OCI-LY3 (cell line): ENCODE measurements around the gene RFX7.

Experiments used
- H2AFZ ChIP-seq: fragments of 200-600, 300-600 bp; shearing (Covaris generic); 2 replicates; pipeline ENCODE4 v1.6.0; 2014; ENCODE audit warnings: antibody characterized with exemption, low read depth, low read length
- H3K27ac ChIP-seq: fragments of 200-600, 300-600 bp; sonication (generic); 2 replicates; pipeline ENCODE4 v1.5.1; 2014; ENCODE audit warnings: mild to moderate bottlenecking, low read length, moderate library complexity, mixed read lengths
- H3K27me3 ChIP-seq: fragments of 200-600, 300-600 bp; sonication (generic); 2 replicates; pipeline ENCODE4 v1.6.1; 2014; ENCODE audit warnings: low read depth, low read length, mixed read lengths
- H3K36me3 ChIP-seq: fragments of 200-600, 300-600 bp; sonication (generic); replicated peaks from 2 replicates; pipeline ENCODE3; 2014; ENCODE audit warnings: low read depth, low read length, mixed read lengths
- H3K4me1 ChIP-seq: fragments of 300-600, 200-600 bp; sonication (generic); 2 replicates; pipeline ENCODE4 v1.6.1; 2014; ENCODE audit warnings: low read length, mixed read lengths
- H3K4me2 ChIP-seq: fragments of 200-600, 300-600 bp; sonication (generic); 2 replicates; pipeline ENCODE4 v1.6.1; 2014; ENCODE audit warnings: low read length, mixed read lengths
- H3K4me3 ChIP-seq: fragments of 300-600, 200-600 bp; sonication (generic); 2 replicates; pipeline ENCODE4 v1.5.1; 2014; ENCODE audit warnings: antibody characterized with exemption, mild to moderate bottlenecking, low read length, moderate library complexity
- H3K79me2 ChIP-seq: fragments of 300-600, 200-600 bp; shearing (Covaris generic); 2 replicates; pipeline ENCODE4 v1.6.1; 2014; ENCODE audit warnings: mild to moderate bottlenecking, low read length, mixed read lengths
- H3K9ac ChIP-seq: fragments of 300-600, 200-600 bp; shearing (Covaris generic); 2 replicates; pipeline ENCODE4 v1.6.0; 2014; ENCODE audit warnings: mild to moderate bottlenecking, low read length, moderate library complexity
- H3K9me3 ChIP-seq: fragments of 200-600, 300-600 bp; shearing (Covaris generic); 2 replicates; pipeline ENCODE4 v1.6.1; 2014; ENCODE audit warnings: low read length, mixed read lengths; ENCODE audit not compliant: insufficient read depth
- H4K20me1 ChIP-seq: fragments of 200-600, 300-600 bp; sonication (generic); 2 replicates; pipeline ENCODE4 v1.6.1; 2016; ENCODE audit warnings: low read length, mixed read lengths; ENCODE audit not compliant: insufficient read depth
- CTCF ChIP-seq: fragments of 200-600, 300-600 bp; sonication (generic); IDR thresholded peaks from 2 replicates; pipeline ENCODE4 v1.5.1; 2014; ENCODE audit warnings: antibody characterized with exemption, low read length, low read depth
- EZH2phosphoT487 ChIP-seq: fragments of 200-600 bp; shearing (Covaris generic); IDR thresholded peaks from 2 replicates; pipeline ENCODE4 v1.6.1; 2018; ENCODE audit warnings: antibody characterized with exemption, mixed run types, low read depth

The RFX7 gene

GRCh38 chr15:56227780-56228179 lies 15.9 kb downstream of the RFX7 start:
- Histone ChIP-seq H3K27me3 (no peaks in the 10 kb centered on the region), H3K79me2 (peaks cover 26% of the 10 kb centered on the region), H3K36me3 (peaks cover 71% of the 10 kb centered on the region)

GRCh38 chr15:56227306-56227705 lies 16.4 kb downstream of the RFX7 start:
- H3K79me2 ChIP-seq: peaks cover 26% of the 10 kb centered on the region

More at GRCh38 chr15:56227780-56228179, 15.9 kb downstream of the RFX7 start:
- Histone ChIP-seq H3K4me2 (no peak overlapping the region), H2AFZ (no peak overlapping the region), H3K9me3 (peaks cover 30% of the 10 kb centered on the region), H3K4me1 (peaks cover 7% of the 10 kb centered on the region; the same call in 1 of the 2 replicates), H4K20me1 (no peaks in the 10 kb centered on the region), H3K9ac (no peak overlapping the region), H3K4me3 (no peak overlapping the region), H3K27ac (no peak overlapping the region)
- TF ChIP-seq EZH2phosphoT487 (no peak), CTCF (no peak)

GRCh38 chr15:56225520-56225919 lies 18.2 kb downstream of the RFX7 start:
- Histone ChIP-seq H3K9me3 (peaks cover 17% of the 10 kb centered on the region; the same call in 1 of the 2 replicates), H3K4me2 (no peak overlapping the region), H4K20me1 (no peaks in the 10 kb centered on the region), H3K4me1 (peaks cover 7% of the 10 kb centered on the region; the same call in 1 of the 2 replicates), H2AFZ (no peak overlapping the region), H3K4me3 (no peak overlapping the region), H3K27ac (no peak overlapping the region), H3K9ac (no peak overlapping the region), H3K36me3 (peaks cover 61% of the 10 kb centered on the region), H3K27me3 (no peaks in the 10 kb centered on the region), H3K79me2 (peaks cover 26% of the 10 kb centered on the region)
- TF ChIP-seq EZH2phosphoT487 (no peak), CTCF (no peak)

More at GRCh38 chr15:56227306-56227705, 16.4 kb downstream of the RFX7 start:
- no peak overlapping the region for H3K27ac ChIP-seq
- H3K4me2 ChIP-seq: no peak overlapping the region
- H3K4me1 ChIP-seq: peaks cover 7% of the 10 kb centered on the region; the same call in 1 of the 2 replicates
- no peak overlapping the region for H3K4me3 ChIP-seq
- H3K9ac ChIP-seq: no peak overlapping the region
- H3K36me3 ChIP-seq: peaks cover 75% of the 10 kb centered on the region
- no peak overlapping the region for H2AFZ ChIP-seq
- H3K9me3 ChIP-seq: peaks cover 29% of the 10 kb centered on the region
- no peaks in the 10 kb centered on the region for H3K27me3 ChIP-seq
- TF ChIP-seq EZH2phosphoT487 (no peak), CTCF (no peak)
- no peaks in the 10 kb centered on the region for H4K20me1 ChIP-seq

- Histone ChIP-seq H3K27me3 (no peaks in the 10 kb centered on the region), H3K4me3 (no peak overlapping the region), H3K9ac (no peak overlapping the region), H3K4me1 (no peaks in the 10 kb centered on the region), H3K79me2 (peaks cover 25% of the 10 kb centered on the region), H3K4me2 (no peak overlapping the region), H3K36me3 (peaks cover 31% of the 10 kb centered on the region), H2AFZ (no peak overlapping the region), H3K27ac (no peak overlapping the region), H4K20me1 (0 out of 2 replicates have a peak, but pooled peaks cover 5% of the 10 kb centered on the region), H3K9me3 (no peaks in the 10 kb centered on the region; the same call in 1 of the 2 replicates)
- TF ChIP-seq CTCF: no peak
- no peak for TF ChIP-seq EZH2phosphoT487
Measured at GRCh38 chr15:56222302-56222701, 21.4 kb downstream of the RFX7 start.
